OCI-LY3 (cell line): Measurements from ENCODE around the gene CDT1.

Source experiments
- H2AFZ ChIP-seq: fragments of 200-600, 300-600 bp; shearing (Covaris generic); 2 replicates; pipeline ENCODE4 v1.6.0; 2014; ENCODE audit warnings: antibody characterized with exemption, low read depth, low read length
- H3K27ac ChIP-seq: fragments of 200-600, 300-600 bp; sonication (generic); 2 replicates; pipeline ENCODE4 v1.5.1; 2014; ENCODE audit warnings: mild to moderate bottlenecking, low read length, moderate library complexity, mixed read lengths
- H3K27me3 ChIP-seq: fragments of 200-600, 300-600 bp; sonication (generic); 2 replicates; pipeline ENCODE4 v1.6.1; 2014; ENCODE audit warnings: low read depth, low read length, mixed read lengths
- H3K36me3 ChIP-seq: fragments of 200-600, 300-600 bp; sonication (generic); replicated peaks from 2 replicates; pipeline ENCODE3; 2014; ENCODE audit warnings: low read depth, low read length, mixed read lengths
- H3K4me1 ChIP-seq: fragments of 300-600, 200-600 bp; sonication (generic); 2 replicates; pipeline ENCODE4 v1.6.1; 2014; ENCODE audit warnings: low read length, mixed read lengths
- H3K4me2 ChIP-seq: fragments of 200-600, 300-600 bp; sonication (generic); 2 replicates; pipeline ENCODE4 v1.6.1; 2014; ENCODE audit warnings: low read length, mixed read lengths
- H3K4me3 ChIP-seq: fragments of 300-600, 200-600 bp; sonication (generic); 2 replicates; pipeline ENCODE4 v1.5.1; 2014; ENCODE audit warnings: antibody characterized with exemption, mild to moderate bottlenecking, low read length, moderate library complexity
- H3K79me2 ChIP-seq: fragments of 300-600, 200-600 bp; shearing (Covaris generic); 2 replicates; pipeline ENCODE4 v1.6.1; 2014; ENCODE audit warnings: mild to moderate bottlenecking, low read length, mixed read lengths
- H3K9ac ChIP-seq: fragments of 300-600, 200-600 bp; shearing (Covaris generic); 2 replicates; pipeline ENCODE4 v1.6.0; 2014; ENCODE audit warnings: mild to moderate bottlenecking, low read length, moderate library complexity
- H3K9me3 ChIP-seq: fragments of 200-600, 300-600 bp; shearing (Covaris generic); 2 replicates; pipeline ENCODE4 v1.6.1; 2014; ENCODE audit warnings: low read length, mixed read lengths; ENCODE audit not compliant: insufficient read depth
- H4K20me1 ChIP-seq: fragments of 200-600, 300-600 bp; sonication (generic); 2 replicates; pipeline ENCODE4 v1.6.1; 2016; ENCODE audit warnings: low read length, mixed read lengths; ENCODE audit not compliant: insufficient read depth
- CTCF ChIP-seq: fragments of 200-600, 300-600 bp; sonication (generic); IDR thresholded peaks from 2 replicates; pipeline ENCODE4 v1.5.1; 2014; ENCODE audit warnings: antibody characterized with exemption, low read length, low read depth
- EZH2phosphoT487 ChIP-seq: fragments of 200-600 bp; shearing (Covaris generic); IDR thresholded peaks from 2 replicates; pipeline ENCODE4 v1.6.1; 2018; ENCODE audit warnings: antibody characterized with exemption, mixed run types, low read depth

CDT1 gene

GRCh38 chr16:88856828-88857727, 53.5 kb downstream of the CDT1 start, which contains the start of the genes GALNS and TRAPPC2L:
TSS of gene GALNS (minus strand) at chr16:88856947. CDS start at chr16:88856877, 70 bp downstream.
TSS of gene TRAPPC2L (plus strand) at chr16:88857127. CDS start at chr16:88857151, 24 bp downstream.
- peaks cover 18% of the 10 kb centered on the region for H3K79me2 ChIP-seq
- H3K9me3 ChIP-seq = no peaks in the 10 kb centered on the region
- peak within 1 kb of the TSS; percentile 79 for H3K9ac ChIP-seq
- H3K4me3 ChIP-seq = peak within 1 kb of the TSS; percentile 99
- H3K27me3 ChIP-seq = no peaks in the 10 kb centered on the region
- H2AFZ ChIP-seq = no peak within 1 kb of the TSS; the same call in 1 of the 2 replicates
- H3K27ac ChIP-seq = peak within 1 kb of the TSS; percentile 24; the same call in 1 of the 2 replicates
- H3K4me2 ChIP-seq = peak within 1 kb of the TSS; percentile 98
- TF ChIP-seq CTCF (no peak), EZH2phosphoT487 (no peak)
- peaks cover 23% of the 10 kb centered on the region for H3K4me1 ChIP-seq
- peaks cover 9% of the 10 kb centered on the region; the same call in 1 of the 2 replicates for H4K20me1 ChIP-seq
- H3K36me3 ChIP-seq = peaks cover 11% of the 10 kb centered on the region

GRCh38 chr16:88857728-88858339, 54.2 kb downstream of the CDT1 start:
- Histone ChIP-seq H4K20me1 (peaks cover 9% of the 10 kb centered on the region; the same call in 1 of the 2 replicates), H3K36me3 (peaks cover 11% of the 10 kb centered on the region), H3K9me3 (no peaks in the 10 kb centered on the region), H3K79me2 (peaks cover 18% of the 10 kb centered on the region), H3K4me3 (peak overlapping the region; percentile 99), H3K9ac (peak overlapping the region; percentile 79), H3K4me1 (peaks cover 23% of the 10 kb centered on the region), H3K27me3 (no peaks in the 10 kb centered on the region), H2AFZ (no peak overlapping the region), H3K27ac (0 out of 2 replicates have a peak overlapping the region, but pooled peaks have one; percentile 4), H3K4me2 (peak overlapping the region; percentile 98)
- TF ChIP-seq CTCF (peak; percentile 63), EZH2phosphoT487 (no peak)
